GM19238 (cell line): ENCODE data around the gene ISL1.

Experiments used
- DNase-seq: peaks from one replicate; pipeline ENCODE4 v3.0.0; 2011; ENCODE audit warnings: low spot score; ENCODE audit not compliant: insufficient read length

ISL1 gene

GRCh38 chr5:51383131-51384121, at the start of gene ISL1:
Gene ISL1, plus strand, starts transcription at chr5:51383448. Its CDS starts 224 bp downstream, at chr5:51383672.
- no peak for DNase-seq

GRCh38 chr5:51336878-51337277, 46.4 kb upstream of the ISL1 start:
- DNase-seq, result no peak

- no peak for DNase-seq
Observed at GRCh38 chr5:51345106-51345505, 38.1 kb upstream of the ISL1 start.

GRCh38 chr5:51347157-51347556, 36.1 kb upstream of the ISL1 start:
- no peak for DNase-seq

- no peak for DNase-seq
Observed at GRCh38 chr5:51347704-51348103, 35.5 kb upstream of the ISL1 start.

- no peak for DNase-seq
Observed at GRCh38 chr5:51371052-51371451, 12.2 kb upstream of the ISL1 start.

GRCh38 chr5:51373880-51374523, 9.2 kb upstream of the ISL1 start:
- DNase-seq, result no peak

- DNase-seq, result no peak
Observed at GRCh38 chr5:51375084-51375483, 8.2 kb upstream of the ISL1 start.

- no peak for DNase-seq
Observed at GRCh38 chr5:51376509-51376908, 6.7 kb upstream of the ISL1 start.

- no peak for DNase-seq
Observed at GRCh38 chr5:51377151-51378060, 5.8 kb upstream of the ISL1 start.

GRCh38 chr5:51378061-51378409, 5.2 kb upstream of the ISL1 start:
- no peak for DNase-seq

- no peak for DNase-seq
Observed at GRCh38 chr5:51378448-51379330, 4.6 kb upstream of the ISL1 start.

GRCh38 chr5:51379331-51379700, 3.9 kb upstream of the ISL1 start:
- no peak for DNase-seq

- no peak for DNase-seq
Observed at GRCh38 chr5:51380603-51381207, 2.5 kb upstream of the ISL1 start.

- DNase-seq, result no peak
Observed at GRCh38 chr5:51381761-51382474, 1.3 kb upstream of the ISL1 start.

GRCh38 chr5:51382521-51383130, 622 bp upstream of the ISL1 start:
- no peak for DNase-seq

GRCh38 chr5:51384281-51384840, 1.1 kb downstream of the ISL1 start:
- no peak for DNase-seq

GRCh38 chr5:51385216-51385615, 2.0 kb downstream of the ISL1 start:
- DNase-seq, result no peak
